Mammary epithelial cell (primary cell): ENCODE data around the gene CRYBB2.
"Not testable (repeated sequence)": the region's sequence is repeated elsewhere in the genome, so short reads cannot be mapped to it uniquely, and the experiment has no call there.

Experiments used
- EZH2 ChIP-seq: IDR thresholded peaks from 2 replicates; pipeline ENCODE4 v1.6.1; 2012; ENCODE audit warnings: low read length, inconsistent platforms, borderline replicate concordance
- TF ChIP-seq, protein P1 (sequence below), 2 donors: IDR thresholded peaks in 1 of 2; conservative IDR thresholded peaks in 1 of 2; 2 replicates each; pipeline ENCODE4 v1.5.1; 2011 to 2012; ENCODE audit warnings: inconsistent platforms in 2 of 2, low read length in 2 of 2, mild to moderate bottlenecking in 2 of 2, control low read depth in 1 of 2, low read depth in 1 of 2; ENCODE audit not compliant: insufficient read depth in 1 of 2; ENCODE audit errors: extremely low read depth in 1 of 2

GRCh38 chr22:25273928-25274327 is 54.5 kb downstream of the CRYBB2 start:
- TF ChIP-seq, protein P1, sequence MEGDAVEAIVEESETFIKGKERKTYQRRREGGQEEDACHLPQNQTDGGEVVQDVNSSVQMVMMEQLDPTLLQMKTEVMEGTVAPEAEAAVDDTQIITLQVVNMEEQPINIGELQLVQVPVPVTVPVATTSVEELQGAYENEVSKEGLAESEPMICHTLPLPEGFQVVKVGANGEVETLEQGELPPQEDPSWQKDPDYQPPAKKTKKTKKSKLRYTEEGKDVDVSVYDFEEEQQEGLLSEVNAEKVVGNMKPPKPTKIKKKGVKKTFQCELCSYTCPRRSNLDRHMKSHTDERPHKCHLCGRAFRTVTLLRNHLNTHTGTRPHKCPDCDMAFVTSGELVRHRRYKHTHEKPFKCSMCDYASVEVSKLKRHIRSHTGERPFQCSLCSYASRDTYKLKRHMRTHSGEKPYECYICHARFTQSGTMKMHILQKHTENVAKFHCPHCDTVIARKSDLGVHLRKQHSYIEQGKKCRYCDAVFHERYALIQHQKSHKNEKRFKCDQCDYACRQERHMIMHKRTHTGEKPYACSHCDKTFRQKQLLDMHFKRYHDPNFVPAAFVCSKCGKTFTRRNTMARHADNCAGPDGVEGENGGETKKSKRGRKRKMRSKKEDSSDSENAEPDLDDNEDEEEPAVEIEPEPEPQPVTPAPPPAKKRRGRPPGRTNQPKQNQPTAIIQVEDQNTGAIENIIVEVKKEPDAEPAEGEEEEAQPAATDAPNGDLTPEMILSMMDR (conservative IDR thresholded peaks at IDR 0.05 in 1 of 2, IDR thresholded peaks at IDR 0.05 in 1 of 2; ENCODE audit: extremely low read depth in 1 of 2, insufficient read depth in 1 of 2, low read depth in 1 of 2, low read length in 2 of 2): not testable (repeated sequence)
- not testable (repeated sequence) for TF ChIP-seq EZH2
